ENCODE data around the gene PTPRH. TPM values are rescaled to one million over a fixed set of nuclear protein-coding genes. Genes with fewer than 3 reads are reported as not detected.
A peak's percentile ranks its signal among the peaks of the same experiment; 100 is the strongest.

PTPRH gene
- total and polyA plus RNA-seq, 9 of the 15 experiments (the other 6 are each of a cell fraction or from before 2014, with no cell fraction given): 0.87 to 34.3 (median 22.7) TPM

DNA sequence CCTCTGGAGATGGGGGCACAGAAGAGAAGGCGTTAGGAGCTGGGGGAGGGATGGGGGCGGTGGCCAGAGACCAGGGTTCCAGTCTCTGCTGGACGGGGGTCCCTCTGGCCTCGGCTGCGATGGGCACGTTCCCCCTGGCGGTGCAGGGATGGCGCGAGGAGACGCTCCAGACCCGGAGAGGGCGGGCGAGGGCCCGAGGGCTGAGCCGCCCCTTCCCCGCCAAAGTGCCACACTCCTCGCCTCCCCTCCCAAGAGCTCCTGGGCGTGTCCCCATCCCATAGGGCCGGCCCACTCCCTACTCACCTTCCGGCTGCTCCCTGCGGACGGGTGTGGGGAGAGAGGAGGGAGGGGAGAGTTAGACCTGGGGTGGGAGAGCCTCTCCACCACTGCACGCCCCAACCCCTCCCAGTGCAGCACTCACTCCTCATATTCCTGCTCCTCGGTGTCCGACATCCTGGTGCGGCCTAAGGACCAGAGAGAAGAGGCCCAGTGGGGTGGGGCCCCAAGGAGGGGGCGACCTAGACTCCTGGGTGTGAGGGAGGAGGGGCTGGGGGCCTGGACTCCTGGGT is 62.5 kb downstream of the PTPRH start (continued):
- TF ChIP-seq TAF1 (IDR thresholded peaks at IDR 0.05; ENCODE audit: control insufficient read depth, extremely low read depth, insufficient read depth, low read length, severe bottlenecking) (no peak), TCFL5 (CRISPR knock-in tag; conservative IDR thresholded peaks at IDR 0.05) (no peak), ATF1 (CRISPR knock-in tag; IDR thresholded peaks at IDR 0.05) (no peak), ATF1 (tag; IDR thresholded peaks at IDR 0.05) (no peak), MEF2D (tag; conservative IDR thresholded peaks at IDR 0.05; ENCODE audit: low read depth) (no peak), SNIP1 (IDR thresholded peaks at IDR 0.05; ENCODE audit: low read depth) (no peak), ZNF263 (CRISPR knock-in tag; IDR thresholded peaks at IDR 0.05; ENCODE audit: borderline replicate concordance) (peak; percentile 76), EP400 (IDR thresholded peaks at IDR 0.05) (no peak), DNMT1 (IDR thresholded peaks at IDR 0.05) (no peak), NR3C1 (CRISPR knock-in tag; IDR thresholded peaks at IDR 0.05) (no peak), TSC22D4 (tag; IDR thresholded peaks at IDR 0.05) (no peak), PPARD (CRISPR knock-in tag; IDR thresholded peaks at IDR 0.05) (no peak), THRB (CRISPR knock-in tag; conservative IDR thresholded peaks at IDR 0.05) (no peak), CHD4 (IDR thresholded peaks at IDR 0.05; ENCODE audit: insufficient read depth, insufficient replicate concordance, low read depth, low read length, poor library complexity, severe bottlenecking) (no peak), CEBPZ (IDR thresholded peaks at IDR 0.05; ENCODE audit: borderline replicate concordance, low read depth, low read length) (no peak), POLR3A (IDR thresholded peaks at IDR 0.05; ENCODE audit: borderline replicate concordance, extremely low read depth, insufficient read depth, insufficient read length) (no peak)
- TF ChIP-seq, protein P1, sequence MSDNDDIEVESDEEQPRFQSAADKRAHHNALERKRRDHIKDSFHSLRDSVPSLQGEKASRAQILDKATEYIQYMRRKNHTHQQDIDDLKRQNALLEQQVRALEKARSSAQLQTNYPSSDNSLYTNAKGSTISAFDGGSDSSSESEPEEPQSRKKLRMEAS (CRISPR knock-in tag; IDR thresholded peaks at IDR 0.05): no peak; the same call in none of the 2 replicates
- TF ChIP-seq, protein P2, sequence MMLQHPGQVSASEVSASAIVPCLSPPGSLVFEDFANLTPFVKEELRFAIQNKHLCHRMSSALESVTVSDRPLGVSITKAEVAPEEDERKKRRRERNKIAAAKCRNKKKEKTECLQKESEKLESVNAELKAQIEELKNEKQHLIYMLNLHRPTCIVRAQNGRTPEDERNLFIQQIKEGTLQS (IDR thresholded peaks at IDR 0.05): no peak
- TF ChIP-seq, protein P2 (CRISPR knock-in tag; conservative IDR thresholded peaks at IDR 0.05): no peak

Measured in K562 (cell line).